Activated B cell treated with CpG ODN at 0.5 μM for 24 hours (primary cell): ENCODE results near the gene CLEC9A. TPM values are rescaled to one million over a fixed set of nuclear protein-coding genes. Genes with fewer than 3 reads are reported as not detected.

Experiments used
- ATAC-seq: fragments of 200-7000 bp; cut with Tn5 transposase; one replicate; pipeline ENCODE4 v1.10.0; 2021; ENCODE audit warnings: low read depth, mild to moderate bottlenecking, moderate library complexity
- CTCF ChIA-PET: fragments of 350-600 bp; sonication (Branson Sonifier 250); formaldehyde crosslinking; loops from one replicate; lab custom pipeline; 2021; ENCODE audit warnings: antibody characterized with exemption; lab: Charles Lee
- POLR2A ChIA-PET: fragments of 350-600 bp; sonication (Branson Sonifier 250); formaldehyde crosslinking; loops from one replicate; lab custom pipeline; 2021; ENCODE audit warnings: antibody characterized with exemption; lab: Charles Lee
- DNase-seq: peaks from one replicate; pipeline ENCODE4 v3.0.0; 2022
- H3K27ac Mint-ChIP-seq: one replicate; pipeline ENCODE4 v1.8.0; 2020; ENCODE audit warnings: mixed read lengths
- H3K27me3 Mint-ChIP-seq: one replicate; pipeline ENCODE4 v1.8.0; 2021; ENCODE audit warnings: mixed read lengths
- H3K36me3 Mint-ChIP-seq: one replicate; pipeline ENCODE4 v1.8.0; 2021; ENCODE audit warnings: low read depth, mixed read lengths
- H3K4me1 Mint-ChIP-seq: one replicate; pipeline ENCODE4 v1.8.0; 2021; ENCODE audit warnings: mixed read lengths
- H3K4me3 Mint-ChIP-seq: one replicate; pipeline ENCODE4 v1.8.0; 2020; ENCODE audit warnings: mild to moderate bottlenecking, mixed read lengths
- H3K9me3 Mint-ChIP-seq: one replicate; pipeline ENCODE4 v1.8.0; 2020; ENCODE audit warnings: mixed read lengths
- intact Hi-C: fragments of 100-400 bp; cut with micrococcal nuclease; formaldehyde crosslinking; loops from one replicate; pipeline ENCODE4 v1.15.1; 2024
- total RNA-seq: library from RNA; stranded (reverse); gene quantifications from 2 replicates; pipeline ENCODE4 v1.2.3, GENCODE V29; 2022
- TF ChIP-seq, protein P1 (sequence below): fragments of 200-600 bp; IDR thresholded peaks from one replicate; pipeline ENCODE4 v1.8.0; 2022; ENCODE audit warnings: antibody characterized with exemption, mild to moderate bottlenecking

The CLEC9A gene
- total RNA-seq, 1 donor from 2014 or later, result not detected

DNA sequence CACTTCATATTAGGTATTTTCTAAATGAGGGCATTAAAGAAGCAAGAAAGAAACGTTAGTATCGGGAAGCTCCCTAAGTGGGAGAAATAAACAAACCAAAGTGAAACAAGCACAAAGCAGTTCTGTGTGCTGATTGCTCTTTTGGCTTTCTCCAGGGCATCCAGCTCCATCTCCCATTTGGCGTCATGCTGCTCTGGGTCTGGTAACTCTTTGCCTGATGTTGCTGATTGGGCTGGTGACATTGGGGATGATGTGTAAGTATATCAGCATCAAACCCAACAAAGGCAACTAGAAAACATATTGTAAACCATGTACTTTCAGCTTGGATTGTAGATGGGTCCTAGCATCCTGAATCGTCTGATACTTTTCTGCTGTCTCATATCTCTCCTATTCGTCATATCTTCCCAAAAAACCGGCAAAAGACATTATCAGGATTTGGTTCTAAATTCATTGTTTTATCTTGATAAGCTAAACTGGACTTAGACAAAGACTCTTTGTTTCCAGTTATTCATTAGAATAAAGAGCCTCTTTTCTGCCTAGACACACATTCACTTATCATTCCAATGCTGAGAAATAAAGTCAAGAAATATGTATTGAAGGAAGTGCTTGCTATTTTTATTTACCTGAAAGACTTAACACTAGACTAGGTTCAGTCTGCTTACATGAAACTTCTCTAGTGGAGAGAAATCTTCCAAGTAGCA lies 17.7 kb upstream of the CLEC9A start:
- CTCF ChIA-PET, result interaction anchor here (1.4 kb wide), 1 partner anchor 37 kb away, joined by 4 read pairs; no protein-coding TSS in a partner anchor
- DNase-seq (no peak), ATAC-seq (no peak)
- Mint-ChIP-seq H3K27me3 (peaks cover 34% of the 10 kb centered on the region), H3K4me1 (no peaks in the 10 kb centered on the region), H3K4me3 (no peak overlapping the region), H3K9me3 (no peaks in the 10 kb centered on the region), H3K36me3 (no peaks in the 10 kb centered on the region), H3K27ac (no peak overlapping the region)
- intact Hi-C loops, result loop anchor here (5.0 kb wide), 1 partner anchor 70 kb away; no protein-coding TSS in a partner anchor
- POLR2A ChIA-PET, result no interaction called here
- TF ChIP-seq, protein P1, sequence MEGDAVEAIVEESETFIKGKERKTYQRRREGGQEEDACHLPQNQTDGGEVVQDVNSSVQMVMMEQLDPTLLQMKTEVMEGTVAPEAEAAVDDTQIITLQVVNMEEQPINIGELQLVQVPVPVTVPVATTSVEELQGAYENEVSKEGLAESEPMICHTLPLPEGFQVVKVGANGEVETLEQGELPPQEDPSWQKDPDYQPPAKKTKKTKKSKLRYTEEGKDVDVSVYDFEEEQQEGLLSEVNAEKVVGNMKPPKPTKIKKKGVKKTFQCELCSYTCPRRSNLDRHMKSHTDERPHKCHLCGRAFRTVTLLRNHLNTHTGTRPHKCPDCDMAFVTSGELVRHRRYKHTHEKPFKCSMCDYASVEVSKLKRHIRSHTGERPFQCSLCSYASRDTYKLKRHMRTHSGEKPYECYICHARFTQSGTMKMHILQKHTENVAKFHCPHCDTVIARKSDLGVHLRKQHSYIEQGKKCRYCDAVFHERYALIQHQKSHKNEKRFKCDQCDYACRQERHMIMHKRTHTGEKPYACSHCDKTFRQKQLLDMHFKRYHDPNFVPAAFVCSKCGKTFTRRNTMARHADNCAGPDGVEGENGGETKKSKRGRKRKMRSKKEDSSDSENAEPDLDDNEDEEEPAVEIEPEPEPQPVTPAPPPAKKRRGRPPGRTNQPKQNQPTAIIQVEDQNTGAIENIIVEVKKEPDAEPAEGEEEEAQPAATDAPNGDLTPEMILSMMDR, result no peak

DNA sequence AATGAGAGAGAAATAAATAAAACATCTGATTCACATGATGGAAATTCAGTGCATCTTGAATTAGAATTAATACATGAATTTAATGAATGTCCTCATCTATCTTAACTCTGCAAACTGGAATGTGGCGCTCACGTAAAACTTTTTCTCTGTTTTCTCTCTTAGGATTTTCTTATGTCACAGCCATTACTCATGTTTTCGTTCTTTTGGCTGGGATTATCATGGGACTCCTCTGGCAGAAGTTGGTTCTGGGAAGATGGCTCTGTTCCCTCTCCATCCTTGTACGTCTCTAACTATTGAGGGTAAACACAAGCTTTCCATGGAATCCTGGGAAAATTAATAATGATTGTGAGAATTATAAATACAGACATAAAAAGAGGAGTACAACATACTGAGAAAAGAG lies 15.0 kb upstream of the CLEC9A start:
- H3K27me3 Mint-ChIP-seq, result peaks cover 28% of the 10 kb centered on the region
- TF ChIP-seq, protein P1, result no peak
- DNase-seq (no peak), ATAC-seq (no peak)
- no peaks in the 10 kb centered on the region for H3K36me3 Mint-ChIP-seq
- no peaks in the 10 kb centered on the region for H3K4me1 Mint-ChIP-seq
- no peak overlapping the region for H3K4me3 Mint-ChIP-seq
- H3K27ac Mint-ChIP-seq, result no peak overlapping the region
- CTCF ChIA-PET, result no interaction called here
- POLR2A ChIA-PET, result no interaction called here
- intact Hi-C loops, result no loop called here
- no peaks in the 10 kb centered on the region for H3K9me3 Mint-ChIP-seq

DNA sequence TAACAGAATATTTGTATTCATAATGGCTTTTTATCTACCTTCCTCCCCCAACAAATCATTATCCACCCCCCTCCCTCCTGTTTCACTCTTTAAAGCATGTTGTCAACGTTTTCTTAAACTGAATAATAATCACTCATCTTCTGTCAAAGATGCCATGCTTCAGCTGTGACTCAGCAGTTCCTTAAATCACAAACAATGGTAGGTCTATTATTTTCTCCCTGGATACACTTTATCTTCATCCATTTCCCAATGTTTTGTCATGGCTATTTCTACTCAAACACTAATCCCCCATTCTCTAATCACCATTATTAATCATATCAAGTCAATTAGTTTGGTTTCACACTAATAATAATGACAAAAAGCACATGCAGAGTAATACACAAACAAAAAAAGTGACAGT lies 13.6 kb upstream of the CLEC9A start:
- TF ChIP-seq, protein P1, result no peak
- POLR2A ChIA-PET, result no interaction called here
- no peaks in the 10 kb centered on the region for H3K9me3 Mint-ChIP-seq
- no peaks in the 10 kb centered on the region for H3K36me3 Mint-ChIP-seq
- intact Hi-C loops, result no loop called here
- H3K4me1 Mint-ChIP-seq, result no peaks in the 10 kb centered on the region
- H3K4me3 Mint-ChIP-seq, result no peak overlapping the region
- H3K27me3 Mint-ChIP-seq, result peaks cover 21% of the 10 kb centered on the region
- DNase-seq (no peak), ATAC-seq (no peak)
- H3K27ac Mint-ChIP-seq, result no peak overlapping the region
- CTCF ChIA-PET, result no interaction called here

DNA sequence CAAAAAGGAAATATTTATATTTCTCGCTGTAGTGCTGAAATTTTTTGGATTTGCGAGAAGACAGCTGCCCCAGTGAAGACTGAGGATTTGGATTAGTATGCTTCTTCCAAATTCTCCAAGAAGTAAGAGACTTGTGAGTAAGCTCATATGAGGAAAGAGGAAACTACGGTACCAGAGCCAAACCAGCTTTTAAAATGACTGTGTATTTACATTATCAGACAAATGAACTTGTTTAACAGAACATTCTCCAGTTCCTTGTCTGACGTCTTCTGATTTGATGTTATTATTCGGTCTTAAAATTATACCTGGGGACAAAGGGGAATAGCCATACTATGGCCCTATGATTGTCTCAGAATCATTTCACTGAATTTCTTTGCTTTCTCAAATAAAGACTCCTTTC lies 12.1 kb upstream of the CLEC9A start:
- Mint-ChIP-seq H3K27ac (no peak overlapping the region), H3K27me3 (peaks cover 17% of the 10 kb centered on the region), H3K9me3 (no peaks in the 10 kb centered on the region), H3K4me3 (no peak overlapping the region), H3K4me1 (no peaks in the 10 kb centered on the region), H3K36me3 (no peaks in the 10 kb centered on the region)
- ATAC-seq (no peak), DNase-seq (no peak)
- TF ChIP-seq, protein P1, result no peak
- intact Hi-C loops, result no loop called here
- POLR2A ChIA-PET, result no interaction called here
- CTCF ChIA-PET, result interaction anchor here (1.0 kb wide), 1 partner anchor 8 kb away, joined by 3 read pairs; no protein-coding TSS in a partner anchor

DNA sequence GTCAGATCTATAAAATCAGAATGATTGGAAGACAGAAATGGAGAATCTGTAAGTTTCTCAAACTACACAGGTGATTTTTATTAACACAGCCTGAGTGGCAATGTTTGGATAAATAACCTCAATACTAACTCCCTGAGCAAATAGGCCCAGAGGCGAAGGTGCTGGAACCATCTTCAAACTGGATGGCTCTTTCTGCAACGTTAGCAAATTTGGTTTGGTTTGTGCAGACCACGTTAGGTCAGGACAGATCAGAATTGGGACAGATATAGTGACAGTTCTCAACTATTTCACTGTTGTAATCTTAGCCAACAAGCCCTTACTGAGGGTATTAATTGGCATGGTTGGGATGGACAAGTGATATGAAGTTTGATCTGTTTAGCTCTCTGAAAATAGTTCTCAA lies 9.1 kb upstream of the CLEC9A start:
- DNase-seq (no peak), ATAC-seq (no peak)
- peaks cover 18% of the 10 kb centered on the region for H3K27me3 Mint-ChIP-seq
- H3K27ac Mint-ChIP-seq, result no peak overlapping the region
- ChIA-PET CTCF (no interaction called here), POLR2A (no interaction called here)
- H3K4me3 Mint-ChIP-seq, result no peak overlapping the region
- H3K4me1 Mint-ChIP-seq, result no peaks in the 10 kb centered on the region
- intact Hi-C loops, result no loop called here
- H3K36me3 Mint-ChIP-seq, result no peaks in the 10 kb centered on the region
- no peaks in the 10 kb centered on the region for H3K9me3 Mint-ChIP-seq
- TF ChIP-seq, protein P1, result no peak
